RWPE2 (cell line): ENCODE measurements around the gene SVIL.

Experiments
- ATAC-seq: fragments of 200-7000 bp; cut with Tn5 transposase; 3 replicates; pipeline ENCODE4 v1.9.1; 2021; ENCODE audit warnings: low read depth
- DNase-seq: peaks from one replicate; pipeline ENCODE4 v3.0.0-alpha.2; 2020; ENCODE audit warnings: low spot score
- H3K27ac ChIP-seq: fragments of 450-650 bp; 2 replicates; pipeline ENCODE4 v1.5.1; 2017; ENCODE audit warnings: mild to moderate bottlenecking; ENCODE audit not compliant: poor library complexity, severe bottlenecking
- H3K27me3 ChIP-seq: fragments of 250-450 bp; sonication (Bioruptor Pico); 2 replicates; pipeline ENCODE4 v1.5.1; 2021; ENCODE audit warnings: mild to moderate bottlenecking, moderate library complexity; ENCODE audit not compliant: insufficient read depth, poor library complexity, severe bottlenecking
- H3K36me3 ChIP-seq: fragments of 250-450 bp; sonication (Bioruptor Pico); 2 replicates; pipeline ENCODE4 v1.5.1; 2020; ENCODE audit warnings: low read depth, mild to moderate bottlenecking, moderate library complexity
- H3K4me1 ChIP-seq: fragments of 250-450 bp; sonication (Bioruptor Pico); 2 replicates; pipeline ENCODE4 v1.5.1; 2021; ENCODE audit warnings: mild to moderate bottlenecking, moderate library complexity; ENCODE audit not compliant: insufficient read depth, poor library complexity, severe bottlenecking
- H3K4me3 ChIP-seq: fragments of 250-450 bp; sonication (Bioruptor Pico); 2 replicates; pipeline ENCODE4 v1.5.1; 2021; ENCODE audit warnings: mild to moderate bottlenecking, moderate library complexity; ENCODE audit not compliant: severe bottlenecking
- H3K9me3 ChIP-seq: fragments of 250-450 bp; sonication (Bioruptor Pico); 2 replicates; pipeline ENCODE4 v1.5.1; 2021; ENCODE audit warnings: mild to moderate bottlenecking, moderate library complexity; ENCODE audit not compliant: severe bottlenecking
- TF ChIP-seq, protein P1 (sequence below): fragments of 450-650 bp; IDR thresholded peaks from one replicate; pipeline ENCODE4 v1.5.1; 2017; ENCODE audit warnings: mild to moderate bottlenecking, moderate library complexity; ENCODE audit not compliant: poor library complexity, severe bottlenecking

Gene SVIL

DNA sequence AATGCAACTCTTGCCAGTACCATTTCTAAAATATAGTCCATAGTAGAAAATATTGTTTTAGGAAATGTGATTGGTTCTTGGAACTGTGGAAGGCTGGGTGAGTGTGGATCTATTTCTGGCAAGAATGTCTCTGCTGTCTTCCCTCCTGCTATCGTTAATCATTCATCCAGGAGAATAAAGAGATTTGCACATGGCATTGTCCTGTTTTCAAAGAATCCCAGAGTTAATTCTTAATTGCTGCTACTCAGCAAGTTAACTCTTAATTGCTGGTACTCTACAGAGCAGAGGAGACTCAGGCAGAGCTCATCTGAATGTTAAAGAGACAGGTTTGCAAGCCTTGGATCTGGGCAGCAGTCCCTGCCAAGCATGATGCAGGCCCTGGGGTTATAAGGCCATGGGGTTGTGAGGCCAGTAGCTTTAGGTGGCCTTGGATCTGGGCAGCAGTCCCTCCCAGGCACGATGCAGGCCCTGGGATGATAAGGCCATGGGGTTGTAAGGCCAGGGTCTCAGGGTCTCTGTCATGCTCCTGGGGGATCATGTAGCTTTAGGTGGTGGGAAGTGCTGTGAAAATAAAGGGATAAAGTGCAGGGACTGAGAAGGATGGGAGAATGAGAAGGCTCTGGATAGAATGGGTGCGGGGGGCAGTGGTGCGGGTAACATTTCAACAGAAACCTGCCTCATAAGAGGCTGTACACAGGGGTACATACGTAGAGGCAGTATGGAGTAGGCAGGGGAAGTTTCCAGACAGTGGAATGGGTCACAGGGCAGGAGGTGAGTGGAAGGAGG is 162.3 kb downstream of the SVIL start:
- Histone ChIP-seq H3K27ac (peak overlapping the region; percentile 58), H3K4me3 (no peak overlapping the region), H3K9me3 (no peaks in the 10 kb centered on the region), H3K4me1 (peaks cover 18% of the 10 kb centered on the region), H3K36me3 (peaks cover 36% of the 10 kb centered on the region), H3K27me3 (no peaks in the 10 kb centered on the region)
- DNase-seq (no peak), ATAC-seq (no peak)
- TF ChIP-seq, protein P1, sequence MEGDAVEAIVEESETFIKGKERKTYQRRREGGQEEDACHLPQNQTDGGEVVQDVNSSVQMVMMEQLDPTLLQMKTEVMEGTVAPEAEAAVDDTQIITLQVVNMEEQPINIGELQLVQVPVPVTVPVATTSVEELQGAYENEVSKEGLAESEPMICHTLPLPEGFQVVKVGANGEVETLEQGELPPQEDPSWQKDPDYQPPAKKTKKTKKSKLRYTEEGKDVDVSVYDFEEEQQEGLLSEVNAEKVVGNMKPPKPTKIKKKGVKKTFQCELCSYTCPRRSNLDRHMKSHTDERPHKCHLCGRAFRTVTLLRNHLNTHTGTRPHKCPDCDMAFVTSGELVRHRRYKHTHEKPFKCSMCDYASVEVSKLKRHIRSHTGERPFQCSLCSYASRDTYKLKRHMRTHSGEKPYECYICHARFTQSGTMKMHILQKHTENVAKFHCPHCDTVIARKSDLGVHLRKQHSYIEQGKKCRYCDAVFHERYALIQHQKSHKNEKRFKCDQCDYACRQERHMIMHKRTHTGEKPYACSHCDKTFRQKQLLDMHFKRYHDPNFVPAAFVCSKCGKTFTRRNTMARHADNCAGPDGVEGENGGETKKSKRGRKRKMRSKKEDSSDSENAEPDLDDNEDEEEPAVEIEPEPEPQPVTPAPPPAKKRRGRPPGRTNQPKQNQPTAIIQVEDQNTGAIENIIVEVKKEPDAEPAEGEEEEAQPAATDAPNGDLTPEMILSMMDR, result no peak

DNA sequence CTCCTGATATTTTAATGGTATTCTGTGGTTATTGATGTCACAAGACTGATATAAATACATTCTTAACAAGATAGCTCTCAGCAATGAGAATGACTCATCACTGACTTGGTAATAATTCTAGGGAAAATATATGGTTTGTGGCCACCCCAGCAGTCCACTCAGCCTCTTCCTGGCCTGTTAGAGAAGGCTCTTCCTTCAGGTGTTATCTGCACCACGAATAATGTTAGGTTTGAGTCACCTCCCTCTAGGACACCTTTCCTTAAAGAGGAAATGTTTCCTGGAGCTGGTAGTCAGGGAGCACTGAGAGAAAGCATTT is 163.3 kb downstream of the SVIL start:
- peaks cover 18% of the 10 kb centered on the region for H3K4me1 ChIP-seq
- no peaks in the 10 kb centered on the region for H3K9me3 ChIP-seq
- DNase-seq (no peak), ATAC-seq (peak; percentile 99)
- no peaks in the 10 kb centered on the region for H3K27me3 ChIP-seq
- H3K36me3 ChIP-seq, result peaks cover 39% of the 10 kb centered on the region
- TF ChIP-seq, protein P1, result no peak
- H3K27ac ChIP-seq, result peak overlapping the region; percentile 58
- H3K4me3 ChIP-seq, result no peak overlapping the region

DNA sequence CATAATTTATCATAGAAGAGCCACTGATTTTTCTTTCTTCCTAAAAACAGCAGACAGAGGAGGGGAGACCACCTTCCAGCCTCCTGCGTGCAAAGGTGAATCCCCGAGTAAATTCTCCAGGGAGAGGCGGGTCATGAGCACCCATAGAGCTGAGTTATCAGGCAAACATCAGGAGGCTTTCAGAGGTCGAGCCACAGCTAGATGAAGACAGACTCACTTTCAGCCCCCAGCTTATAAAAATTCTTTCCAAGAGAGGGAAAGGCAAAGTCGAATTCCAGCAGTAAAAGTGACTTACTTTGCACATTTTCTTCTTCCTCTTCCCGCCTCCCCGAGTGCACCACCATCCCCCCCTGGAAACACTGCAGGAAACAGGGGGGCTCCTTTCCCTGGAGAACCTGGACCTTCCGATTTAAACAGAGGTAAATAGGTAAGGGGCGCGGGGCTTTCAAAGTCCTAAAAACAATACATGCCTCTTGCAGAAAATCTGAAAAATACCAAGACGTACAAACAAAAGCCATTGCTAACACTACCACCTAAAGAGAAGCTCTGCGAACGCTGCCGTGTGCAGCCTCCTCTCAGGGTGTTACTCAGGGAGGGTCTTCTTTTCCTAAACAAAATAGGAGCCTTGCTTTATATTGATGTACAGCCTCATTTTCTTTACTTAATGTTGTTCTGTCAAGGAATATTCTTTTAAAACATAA is 163.8 kb downstream of the SVIL start:
- Histone ChIP-seq H3K27ac (peak overlapping the region; percentile 58), H3K4me3 (no peak overlapping the region), H3K4me1 (peaks cover 18% of the 10 kb centered on the region), H3K36me3 (peaks cover 44% of the 10 kb centered on the region), H3K27me3 (no peaks in the 10 kb centered on the region), H3K9me3 (no peaks in the 10 kb centered on the region)
- DNase-seq, result no peak
- TF ChIP-seq, protein P1, result no peak
- ATAC-seq, result no peak; the same call in 2 of the 3 replicates

DNA sequence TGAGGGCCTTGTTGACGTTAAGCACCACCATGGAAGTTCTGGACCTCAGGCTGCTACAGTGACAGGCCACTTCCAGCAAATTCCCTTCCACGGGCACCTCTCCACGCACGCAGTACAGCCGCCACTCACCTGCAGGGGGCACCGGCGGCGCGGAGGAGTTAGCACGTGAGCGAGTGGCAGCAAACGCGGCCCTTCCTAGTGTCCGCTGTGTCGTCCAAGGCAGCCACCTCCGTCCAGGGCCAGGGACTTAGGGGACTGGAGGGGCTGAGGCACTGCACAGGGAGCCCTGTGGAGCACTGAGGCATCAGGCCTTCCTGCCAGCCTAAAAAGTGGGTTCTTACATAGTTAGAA is 164.4 kb downstream of the SVIL start:
- TF ChIP-seq, protein P1, result no peak
- no peak for DNase-seq
- Histone ChIP-seq H3K27me3 (no peaks in the 10 kb centered on the region), H3K9me3 (no peaks in the 10 kb centered on the region), H3K36me3 (peaks cover 50% of the 10 kb centered on the region), H3K4me3 (no peak overlapping the region), H3K27ac (no peak overlapping the region), H3K4me1 (peaks cover 18% of the 10 kb centered on the region)
- ATAC-seq, result no peak
